Stimulated activated naive B cell treated with anti-CD40 and anti-IgM and Interleukin-4, amounts not matched to agents 10 μg/mL and 1 μg/mL and 100 μg/mL, for 72 hours (primary cell): Measurements from ENCODE around the gene CHML.

ENCODE experiments used
- ATAC-seq, 2 donors: fragments of 150-1000 bp; cut with Tn5 transposase; replicated peaks; 2 replicates each; pipeline ENCODE4 v1.10.0; 2021; ENCODE audit warnings: moderate library complexity in 1 of 2
- DNase-seq: peaks from one replicate; pipeline ENCODE4 v3.0.0; 2021
- H3K27ac Mint-ChIP-seq: one replicate; pipeline ENCODE4 v1.8.0; 2022; ENCODE audit warnings: mild to moderate bottlenecking, mixed read lengths
- H3K27me3 Mint-ChIP-seq, 2 donors: one replicate each; pipeline ENCODE4 v1.8.0; 2022; ENCODE audit warnings: mixed read lengths in 2 of 2
- H3K36me3 Mint-ChIP-seq, 2 donors: one replicate each; pipeline ENCODE4 v1.8.0; 2022; ENCODE audit warnings: mixed read lengths in 2 of 2, mild to moderate bottlenecking in 1 of 2
- H3K4me1 Mint-ChIP-seq, 2 donors: one replicate each; pipeline ENCODE4 v1.8.0; 2022; ENCODE audit warnings: mixed read lengths in 2 of 2, mild to moderate bottlenecking in 1 of 2
- H3K4me3 Mint-ChIP-seq, 2 donors: one replicate each; pipeline ENCODE4 v1.8.0; 2022; ENCODE audit warnings: mild to moderate bottlenecking in 2 of 2, mixed read lengths in 2 of 2, moderate library complexity in 1 of 2
- H3K9me3 Mint-ChIP-seq, 2 donors: one replicate each; pipeline ENCODE4 v1.8.0; 2022; ENCODE audit warnings: mixed read lengths in 2 of 2, mild to moderate bottlenecking in 1 of 2

The CHML gene

GRCh38 chr1:241639623-241640148 lies 483 bp downstream of the CHML start:
- Mint-ChIP-seq H3K4me1 (peaks cover 30 to 64% of the 10 kb centered on the region in 2 donors), H3K36me3 (peaks cover 22 to 36% of the 10 kb centered on the region in 2 donors), H3K9me3 (peaks cover 10 to 19% of the 10 kb centered on the region in 2 donors), H3K27me3 (no peaks in the 10 kb centered on the region), H3K27ac (peak overlapping the region; percentile 96), H3K4me3 (peak overlapping the region; percentile 97 to 99)
- DNase-seq = no peak
- ATAC-seq = peak; percentile 47 to 53

- Mint-ChIP-seq H3K4me1 (peaks cover 30 to 69% of the 10 kb centered on the region in 2 donors), H3K27me3 (no peaks in the 10 kb centered on the region), H3K9me3 (peaks cover 10 to 19% of the 10 kb centered on the region in 2 donors), H3K4me3 (peak overlapping the region; percentile 97 to 99), H3K36me3 (peaks cover 26 to 43% of the 10 kb centered on the region in 2 donors), H3K27ac (peak overlapping the region; percentile 96)
- ATAC-seq (no peak), DNase-seq (no peak)
These were observed 1.1 kb downstream of the CHML start for GRCh38 chr1:241638909-241639622.

DNA sequence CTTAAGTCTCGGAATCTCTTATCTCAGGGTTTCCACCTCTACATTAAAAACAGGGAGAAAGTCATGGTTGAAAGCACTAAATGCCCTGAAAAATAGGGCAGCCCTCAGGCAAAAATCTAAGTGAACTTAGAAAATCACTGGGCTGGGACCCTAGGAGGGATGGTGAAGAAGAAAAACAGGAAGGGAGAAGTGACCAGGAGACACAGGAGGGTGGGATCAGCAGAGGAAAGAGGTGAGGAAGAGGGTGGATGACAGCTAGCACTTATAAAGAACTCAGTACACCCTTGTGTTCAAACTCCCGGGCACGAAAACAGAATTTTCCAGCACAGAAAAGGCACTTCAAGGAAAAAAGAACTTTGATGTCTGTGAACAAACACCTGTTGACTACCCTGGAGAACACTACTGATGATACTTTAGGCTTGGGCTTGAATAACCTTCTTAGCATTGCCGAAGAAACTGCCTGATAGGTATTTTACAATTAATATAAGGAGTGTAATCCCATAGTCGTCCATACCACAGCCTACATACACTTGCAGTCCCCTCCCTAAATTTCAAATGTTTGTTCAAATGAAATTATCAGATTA lies 2.0 kb downstream of the CHML start:
- Mint-ChIP-seq H3K4me3 (peak overlapping the region; percentile 87 to 99), H3K9me3 (peaks cover 6 to 14% of the 10 kb centered on the region in 2 donors), H3K4me1 (peaks cover 27 to 65% of the 10 kb centered on the region in 2 donors), H3K27ac (peak overlapping the region; percentile 72), H3K36me3 (peaks cover 30 to 44% of the 10 kb centered on the region in 2 donors), H3K27me3 (no peaks in the 10 kb centered on the region)
- DNase-seq (no peak), ATAC-seq (no peak)

GRCh38 chr1:241637604-241638003 lies 2.6 kb downstream of the CHML start:
- DNase-seq (no peak), ATAC-seq (no peak)
- H3K27ac Mint-ChIP-seq = peak overlapping the region; percentile 73
- peaks cover 27 to 64% of the 10 kb centered on the region in 2 donors for H3K4me1 Mint-ChIP-seq
- H3K9me3 Mint-ChIP-seq = peaks cover 5 to 14% of the 10 kb centered on the region in 2 donors
- no peaks in the 10 kb centered on the region for H3K27me3 Mint-ChIP-seq
- peak overlapping the region; percentile 87 to 99 for H3K4me3 Mint-ChIP-seq
- H3K36me3 Mint-ChIP-seq = peaks cover 30 to 44% of the 10 kb centered on the region in 2 donors

DNA sequence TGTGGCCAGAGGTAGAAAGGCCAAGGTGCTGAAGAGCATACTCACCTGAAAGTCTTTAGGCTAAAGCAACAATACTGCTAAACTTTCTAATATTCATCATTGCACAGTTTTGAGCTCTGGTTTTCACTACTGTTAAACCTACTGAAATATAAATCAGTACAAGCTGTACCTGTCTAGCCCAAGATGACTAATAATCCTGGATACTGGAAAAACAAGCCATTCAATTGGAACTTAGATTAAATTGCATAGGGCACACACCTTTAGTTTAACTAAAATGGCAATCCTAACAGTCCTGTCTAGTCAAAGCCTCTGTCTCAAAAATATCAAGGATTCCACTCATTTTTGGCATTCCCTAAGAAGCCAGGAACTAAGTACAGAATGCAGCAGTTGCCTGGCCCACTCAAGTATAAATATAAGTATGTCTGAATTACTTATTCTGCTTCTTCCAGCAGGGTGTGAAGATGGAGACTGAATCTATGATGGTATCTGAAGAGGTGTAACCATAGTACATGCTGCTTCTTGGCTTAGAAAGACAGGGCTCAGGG lies 3.1 kb downstream of the CHML start:
- ATAC-seq (no peak), DNase-seq (no peak)
- H3K9me3 Mint-ChIP-seq = peaks cover 1 to 9% of the 10 kb centered on the region in 2 donors
- peaks cover 29 to 44% of the 10 kb centered on the region in 2 donors for H3K36me3 Mint-ChIP-seq
- peak overlapping the region; percentile 87 to 99 for H3K4me3 Mint-ChIP-seq
- no peaks in the 10 kb centered on the region for H3K27me3 Mint-ChIP-seq
- H3K27ac Mint-ChIP-seq = peak overlapping the region; percentile 73
- H3K4me1 Mint-ChIP-seq = peaks cover 29 to 67% of the 10 kb centered on the region in 2 donors

- peak overlapping the region in 1 of 2 donors; percentile 29 for H3K4me3 Mint-ChIP-seq
- H3K4me1 Mint-ChIP-seq = peaks cover 31 to 73% of the 10 kb centered on the region in 2 donors
- no peak for DNase-seq
- peaks cover 33 to 51% of the 10 kb centered on the region in 2 donors for H3K36me3 Mint-ChIP-seq
- peak overlapping the region; percentile 88 for H3K27ac Mint-ChIP-seq
- ATAC-seq = no peak
- no peaks in the 10 kb centered on the region for H3K27me3 Mint-ChIP-seq
- peaks cover 2 to 4% of the 10 kb centered on the region in 2 donors for H3K9me3 Mint-ChIP-seq
These were observed 3.9 kb downstream of the CHML start for GRCh38 chr1:241636291-241636690.

- Mint-ChIP-seq H3K27me3 (no peaks in the 10 kb centered on the region), H3K9me3 (peaks cover 2 to 4% of the 10 kb centered on the region in 2 donors), H3K4me1 (peaks cover 26 to 68% of the 10 kb centered on the region in 2 donors), H3K36me3 (peaks cover 33 to 53% of the 10 kb centered on the region in 2 donors), H3K4me3 (peak overlapping the region; percentile 41 to 60), H3K27ac (peak overlapping the region; percentile 88)
- no peak for ATAC-seq
- no peak for DNase-seq
These were observed 4.5 kb downstream of the CHML start for GRCh38 chr1:241635556-241636152.

DNA sequence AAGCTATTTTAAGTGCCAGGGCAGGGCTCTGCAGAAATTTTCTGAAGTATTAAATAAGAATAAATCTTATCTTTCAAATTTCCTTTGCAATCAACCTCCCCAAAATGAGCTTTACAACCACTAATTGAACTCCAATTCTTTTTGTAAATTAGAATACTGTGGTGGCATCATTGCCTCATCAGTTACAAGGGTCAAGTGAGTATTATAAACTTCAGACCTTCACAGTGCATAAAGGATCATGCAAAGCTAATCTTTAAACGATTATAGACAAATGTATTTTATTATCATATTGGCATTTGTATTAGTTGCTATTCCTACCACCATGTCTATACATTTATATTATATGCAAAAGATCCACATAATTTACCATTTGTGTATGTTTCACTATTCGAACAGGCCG lies 7.2 kb downstream of the CHML start:
- no peak overlapping the region for H3K4me3 Mint-ChIP-seq
- ATAC-seq (no peak), DNase-seq (no peak)
- H3K9me3 Mint-ChIP-seq = peaks cover 2 to 4% of the 10 kb centered on the region in 2 donors
- H3K27ac Mint-ChIP-seq = no peak overlapping the region
- no peaks in the 10 kb centered on the region for H3K27me3 Mint-ChIP-seq
- peaks cover 26 to 64% of the 10 kb centered on the region in 2 donors for H3K4me1 Mint-ChIP-seq
- H3K36me3 Mint-ChIP-seq = peaks cover 29 to 46% of the 10 kb centered on the region in 2 donors

DNA sequence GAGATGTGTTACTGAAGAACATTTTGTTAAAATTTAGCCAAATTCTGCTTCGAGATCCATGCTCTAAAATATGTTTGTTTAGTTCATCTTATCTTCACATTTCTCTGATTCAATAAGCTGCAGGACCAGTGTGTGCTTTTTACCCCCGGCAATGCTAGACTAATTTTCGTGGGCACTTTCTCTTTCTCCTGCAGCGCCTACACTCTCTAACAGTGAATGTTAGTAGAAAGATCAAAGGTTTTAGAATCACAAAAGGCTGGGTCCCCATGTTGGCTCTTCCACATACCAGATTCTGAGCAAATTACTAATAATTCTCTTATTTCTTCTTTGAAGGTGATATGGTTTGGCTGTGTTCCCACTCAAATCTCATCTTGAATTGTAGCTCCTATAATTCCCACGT lies 8.5 kb downstream of the CHML start:
- H3K36me3 Mint-ChIP-seq = peaks cover 30 to 38% of the 10 kb centered on the region in 2 donors
- DNase-seq (no peak), ATAC-seq (no peak)
- H3K4me1 Mint-ChIP-seq = peaks cover 25 to 55% of the 10 kb centered on the region in 2 donors
- no peaks in the 10 kb centered on the region for H3K27me3 Mint-ChIP-seq
- H3K9me3 Mint-ChIP-seq = peaks cover 2 to 4% of the 10 kb centered on the region in 2 donors
- no peak overlapping the region for H3K27ac Mint-ChIP-seq
- H3K4me3 Mint-ChIP-seq = peak overlapping the region in 1 of 2 donors; percentile 4

GRCh38 chr1:241630899-241631298 lies 9.3 kb downstream of the CHML start:
- no peak overlapping the region for H3K4me3 Mint-ChIP-seq
- peaks cover 31 to 37% of the 10 kb centered on the region in 2 donors for H3K36me3 Mint-ChIP-seq
- DNase-seq (no peak), ATAC-seq (no peak)
- peaks cover 2 to 4% of the 10 kb centered on the region in 2 donors for H3K9me3 Mint-ChIP-seq
- H3K27ac Mint-ChIP-seq = no peak overlapping the region
- H3K4me1 Mint-ChIP-seq = peaks cover 25 to 49% of the 10 kb centered on the region in 2 donors
- H3K27me3 Mint-ChIP-seq = no peaks in the 10 kb centered on the region

GRCh38 chr1:241630476-241630875 lies 9.7 kb downstream of the CHML start:
- Mint-ChIP-seq H3K27me3 (no peaks in the 10 kb centered on the region), H3K36me3 (peaks cover 31 to 35% of the 10 kb centered on the region in 2 donors), H3K27ac (no peak overlapping the region), H3K4me3 (peak overlapping the region; percentile 17 to 22), H3K9me3 (peaks cover 2 to 4% of the 10 kb centered on the region in 2 donors), H3K4me1 (peaks cover 23 to 45% of the 10 kb centered on the region in 2 donors)
- ATAC-seq (no peak), DNase-seq (no peak)

DNA sequence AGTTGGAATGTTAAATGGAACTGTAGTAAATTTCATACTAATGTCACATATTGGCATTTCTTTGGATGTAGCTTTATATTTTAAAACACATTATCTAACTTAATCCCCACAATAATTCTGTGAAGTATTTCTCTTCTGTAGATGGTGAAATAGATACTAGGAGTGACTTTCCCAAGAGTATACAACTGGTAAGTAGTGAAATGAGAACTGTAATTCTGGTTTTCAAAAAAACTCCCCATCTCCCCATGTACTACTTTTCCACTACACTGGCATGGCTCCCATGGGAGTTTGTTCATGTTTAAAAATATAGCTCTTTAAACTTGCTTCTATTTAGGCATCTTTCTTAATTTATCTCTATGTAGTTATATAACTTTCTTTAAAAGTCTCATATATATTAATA lies 10.2 kb downstream of the CHML start:
- peaks cover 18 to 40% of the 10 kb centered on the region in 2 donors for H3K4me1 Mint-ChIP-seq

GRCh38 chr1:241627453-241628259 lies 12.5 kb downstream of the CHML start:
- H3K4me3 Mint-ChIP-seq = peak overlapping the region; percentile 46 to 77
- H3K27ac Mint-ChIP-seq = peak overlapping the region; percentile 83
- no peaks in the 10 kb centered on the region for H3K27me3 Mint-ChIP-seq
- DNase-seq = no peak
- H3K4me1 Mint-ChIP-seq = peaks cover 27 to 44% of the 10 kb centered on the region in 2 donors
- H3K9me3 Mint-ChIP-seq = peaks cover 0 to 2% of the 10 kb centered on the region in 2 donors
- ATAC-seq = peak; percentile 79 to 84
- H3K36me3 Mint-ChIP-seq = peaks cover 34 to 37% of the 10 kb centered on the region in 2 donors

More for the DNA sequence above, 10.2 kb downstream of the CHML start:
- Mint-ChIP-seq H3K4me3 (no peak overlapping the region), H3K27ac (no peak overlapping the region), H3K36me3 (peaks cover 28 to 30% of the 10 kb centered on the region in 2 donors), H3K9me3 (peaks cover under 1 to 2% of the 10 kb centered on the region in 2 donors), H3K27me3 (no peaks in the 10 kb centered on the region)
- DNase-seq = no peak
- peak in 1 of 2 donors; percentile 62 for ATAC-seq
